Activated naive CD8-positive, alpha-beta T cell (primary cell): ENCODE results near the gene TINAGL1.
A peak's percentile ranks its signal among the peaks of the same experiment; 100 is the strongest.

Source experiments
- H3K27ac Mint-ChIP-seq: one replicate; pipeline ENCODE4 v1.8.0; 2021; ENCODE audit warnings: mixed read lengths
- H3K27me3 Mint-ChIP-seq: one replicate; pipeline ENCODE4 v1.8.0; 2021; ENCODE audit warnings: mixed read lengths
- H3K36me3 Mint-ChIP-seq: one replicate; pipeline ENCODE4 v1.8.0; 2021; ENCODE audit warnings: mixed read lengths
- H3K4me1 Mint-ChIP-seq: one replicate; pipeline ENCODE4 v1.8.0; 2021; ENCODE audit warnings: low read depth, mixed read lengths
- H3K4me3 Mint-ChIP-seq: one replicate; pipeline ENCODE4 v1.8.0; 2021; ENCODE audit warnings: mild to moderate bottlenecking, mixed read lengths
- H3K9me3 Mint-ChIP-seq: one replicate; pipeline ENCODE4 v1.8.0; 2021; ENCODE audit warnings: low read depth, mixed read lengths

The TINAGL1 gene

GRCh38 chr1:31600641-31601040 lies 24.3 kb downstream of the TINAGL1 start:
- Mint-ChIP-seq H3K4me3 (no peak overlapping the region), H3K36me3 (no peaks in the 10 kb centered on the region), H3K4me1 (peaks cover under 1% of the 10 kb centered on the region), H3K27ac (no peak overlapping the region), H3K9me3 (no peaks in the 10 kb centered on the region), H3K27me3 (peaks cover 2% of the 10 kb centered on the region)

GRCh38 chr1:31602081-31602480 lies 25.8 kb downstream of the TINAGL1 start:
- no peak overlapping the region for H3K27ac Mint-ChIP-seq
- peaks cover 8% of the 10 kb centered on the region for H3K4me1 Mint-ChIP-seq
- no peaks in the 10 kb centered on the region for H3K27me3 Mint-ChIP-seq
- no peak overlapping the region for H3K4me3 Mint-ChIP-seq
- no peaks in the 10 kb centered on the region for H3K9me3 Mint-ChIP-seq
- H3K36me3 Mint-ChIP-seq = peaks cover 2% of the 10 kb centered on the region

DNA sequence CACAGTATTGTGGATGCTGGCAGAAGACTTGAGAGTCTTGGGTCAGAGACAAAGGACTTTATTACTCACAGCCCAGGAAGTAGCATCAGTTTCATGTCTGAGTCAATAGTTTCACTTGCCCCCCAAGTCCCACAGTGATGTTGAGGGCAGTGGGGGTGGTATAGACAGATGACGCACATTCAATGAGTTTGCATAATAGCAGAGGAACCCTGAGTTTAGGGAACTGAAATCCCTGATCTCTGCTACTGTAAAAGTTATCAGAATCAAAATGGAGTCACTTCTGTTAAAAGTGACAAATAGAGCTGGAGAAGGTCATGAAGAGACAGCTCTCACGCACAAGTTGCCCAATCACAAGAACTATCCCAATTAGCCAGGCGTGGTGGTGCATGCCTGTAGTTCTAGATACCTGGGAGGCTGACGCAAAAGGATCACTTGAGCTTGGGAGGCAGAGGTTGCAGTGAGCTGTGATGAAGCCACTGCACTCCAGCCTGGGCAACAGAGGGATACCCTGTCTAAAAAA lies 29.7 kb downstream of the TINAGL1 start:
- Mint-ChIP-seq H3K27ac (peak overlapping the region; percentile 41), H3K27me3 (no peaks in the 10 kb centered on the region), H3K9me3 (no peaks in the 10 kb centered on the region), H3K4me1 (peaks cover 8% of the 10 kb centered on the region), H3K4me3 (no peak overlapping the region), H3K36me3 (peaks cover 2% of the 10 kb centered on the region)

DNA sequence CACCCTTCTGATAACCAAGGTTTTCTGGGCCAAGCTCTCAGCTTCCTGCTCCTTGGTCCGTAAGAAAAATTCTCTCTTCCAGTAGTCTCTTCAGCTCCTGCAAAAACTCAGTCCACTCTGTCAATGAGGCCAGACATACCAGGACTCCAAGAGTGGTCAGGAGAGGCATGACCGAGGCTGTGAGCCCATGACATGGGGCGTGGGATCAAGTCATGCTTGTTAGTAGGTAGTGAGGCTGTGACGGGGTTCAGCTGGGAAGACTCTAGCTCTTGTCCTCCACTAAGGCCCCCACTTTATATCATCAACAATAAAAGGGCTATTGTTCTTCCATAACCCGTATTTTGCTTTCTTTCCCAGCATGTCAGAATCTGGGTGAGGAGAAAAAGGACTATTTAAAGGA lies 31.0 kb downstream of the TINAGL1 start:
- H3K4me1 Mint-ChIP-seq = peaks cover 8% of the 10 kb centered on the region
- H3K27ac Mint-ChIP-seq = no peak overlapping the region
- peaks cover 2% of the 10 kb centered on the region for H3K36me3 Mint-ChIP-seq
- no peaks in the 10 kb centered on the region for H3K9me3 Mint-ChIP-seq
- H3K27me3 Mint-ChIP-seq = no peaks in the 10 kb centered on the region
- H3K4me3 Mint-ChIP-seq = no peak overlapping the region

- no peaks in the 10 kb centered on the region for H3K9me3 Mint-ChIP-seq
- no peak overlapping the region for H3K27ac Mint-ChIP-seq
- H3K4me3 Mint-ChIP-seq = no peak overlapping the region
- peaks cover 2% of the 10 kb centered on the region for H3K36me3 Mint-ChIP-seq
- H3K4me1 Mint-ChIP-seq = peaks cover 8% of the 10 kb centered on the region
- no peaks in the 10 kb centered on the region for H3K27me3 Mint-ChIP-seq
These were observed 33.3 kb downstream of the TINAGL1 start for GRCh38 chr1:31609514-31610118.

- H3K27ac Mint-ChIP-seq = no peak overlapping the region
- H3K4me3 Mint-ChIP-seq = no peak overlapping the region
- H3K27me3 Mint-ChIP-seq = peaks cover 19% of the 10 kb centered on the region
- H3K9me3 Mint-ChIP-seq = no peaks in the 10 kb centered on the region
- H3K4me1 Mint-ChIP-seq = peaks cover 5% of the 10 kb centered on the region
- H3K36me3 Mint-ChIP-seq = peaks cover 2% of the 10 kb centered on the region
These were observed 38.2 kb downstream of the TINAGL1 start for GRCh38 chr1:31614414-31615005.

DNA sequence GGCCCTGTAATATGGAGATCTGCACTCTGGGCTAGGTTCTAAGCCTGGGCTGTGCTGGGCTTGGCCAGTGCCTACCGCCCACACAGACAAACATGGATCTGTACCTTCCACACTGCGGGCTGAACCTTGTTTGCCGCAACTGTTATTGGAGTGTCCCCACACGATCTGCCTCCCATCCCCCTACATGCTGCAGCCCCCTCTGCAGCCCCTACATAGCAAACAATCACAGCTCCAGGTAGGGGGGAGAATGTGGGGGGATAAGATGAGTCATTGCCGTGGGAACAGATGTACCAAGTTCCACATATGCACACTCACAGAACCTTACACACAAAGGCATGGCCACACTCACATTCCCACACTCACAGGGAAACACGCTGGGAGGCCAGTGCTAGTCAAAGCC lies 39.1 kb downstream of the TINAGL1 start:
- H3K9me3 Mint-ChIP-seq = no peaks in the 10 kb centered on the region
- no peak overlapping the region for H3K27ac Mint-ChIP-seq
- peaks cover 5% of the 10 kb centered on the region for H3K4me1 Mint-ChIP-seq
- H3K27me3 Mint-ChIP-seq = peaks cover 19% of the 10 kb centered on the region
- peaks cover 2% of the 10 kb centered on the region for H3K36me3 Mint-ChIP-seq
- H3K4me3 Mint-ChIP-seq = no peak overlapping the region

DNA sequence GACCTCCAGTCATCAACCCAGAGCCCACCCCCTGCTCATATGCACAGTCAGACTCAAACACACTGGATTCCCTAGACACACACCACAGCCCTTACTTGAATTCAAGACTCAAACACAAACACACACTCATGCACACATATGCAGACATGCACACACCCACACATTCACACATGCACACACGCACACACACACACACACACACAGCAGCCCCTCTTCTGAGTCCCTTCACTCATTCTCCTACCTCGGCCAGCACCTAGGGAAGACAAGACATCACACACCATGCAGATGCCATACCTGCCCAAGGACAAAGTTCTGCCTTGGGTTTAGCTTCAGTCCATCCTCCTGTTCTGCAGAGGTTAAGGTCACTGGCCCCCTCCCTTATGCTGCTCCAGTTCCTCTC lies 39.6 kb downstream of the TINAGL1 start:
- no peak overlapping the region for H3K27ac Mint-ChIP-seq
- H3K9me3 Mint-ChIP-seq = no peaks in the 10 kb centered on the region
- peaks cover 5% of the 10 kb centered on the region for H3K4me1 Mint-ChIP-seq
- peaks cover 2% of the 10 kb centered on the region for H3K36me3 Mint-ChIP-seq
- no peak overlapping the region for H3K4me3 Mint-ChIP-seq
- H3K27me3 Mint-ChIP-seq = peaks cover 19% of the 10 kb centered on the region

DNA sequence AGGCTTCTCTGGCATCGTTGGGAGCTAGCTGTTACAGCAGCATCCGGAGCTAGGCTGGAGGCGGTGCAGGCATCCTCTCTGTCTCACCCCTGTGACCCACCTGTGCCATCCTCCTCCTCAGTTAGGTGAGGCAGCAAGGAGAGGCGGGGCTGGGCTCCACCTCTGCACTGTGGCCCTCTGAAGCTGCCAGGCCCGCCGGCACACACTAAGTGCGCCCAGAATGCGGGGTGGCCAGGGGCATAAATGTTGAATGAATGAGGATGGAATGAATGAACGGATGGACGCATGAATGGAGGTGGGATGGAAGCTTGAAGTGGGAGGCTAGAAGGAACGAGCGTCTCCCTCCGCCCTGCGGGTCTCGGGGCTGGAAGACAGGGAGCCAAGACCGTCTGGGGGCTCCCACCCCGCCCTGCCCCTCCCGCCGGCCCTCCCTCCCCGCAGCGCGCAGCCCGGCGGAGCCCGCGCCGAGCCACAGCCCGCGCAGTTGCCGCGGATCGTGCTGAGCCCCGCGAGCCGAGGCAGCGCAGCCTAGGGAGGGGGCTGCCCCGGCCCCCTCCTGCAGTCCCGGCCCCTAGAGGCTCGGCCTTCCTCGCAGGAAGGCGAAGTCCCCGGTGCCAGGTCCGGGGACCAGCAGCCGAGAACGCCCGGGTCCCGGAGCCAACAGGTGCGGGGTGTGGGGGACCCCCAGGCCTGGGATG lies 41.1 kb downstream of the TINAGL1 start, which contains the start of gene HCRTR1:
TSS of gene HCRTR1 (plus strand) at position 472 of the 698 bp plus-strand sequence. CDS start 1,504 bp downstream, outside the sequence.
- peaks cover 5% of the 10 kb centered on the region for H3K4me1 Mint-ChIP-seq
- H3K4me3 Mint-ChIP-seq = peak within 1 kb of the TSS; percentile 84
- H3K27me3 Mint-ChIP-seq = peaks cover 19% of the 10 kb centered on the region
- H3K9me3 Mint-ChIP-seq = no peaks in the 10 kb centered on the region
- no peak within 1 kb of the TSS for H3K27ac Mint-ChIP-seq
- H3K36me3 Mint-ChIP-seq = peaks cover 2% of the 10 kb centered on the region

DNA sequence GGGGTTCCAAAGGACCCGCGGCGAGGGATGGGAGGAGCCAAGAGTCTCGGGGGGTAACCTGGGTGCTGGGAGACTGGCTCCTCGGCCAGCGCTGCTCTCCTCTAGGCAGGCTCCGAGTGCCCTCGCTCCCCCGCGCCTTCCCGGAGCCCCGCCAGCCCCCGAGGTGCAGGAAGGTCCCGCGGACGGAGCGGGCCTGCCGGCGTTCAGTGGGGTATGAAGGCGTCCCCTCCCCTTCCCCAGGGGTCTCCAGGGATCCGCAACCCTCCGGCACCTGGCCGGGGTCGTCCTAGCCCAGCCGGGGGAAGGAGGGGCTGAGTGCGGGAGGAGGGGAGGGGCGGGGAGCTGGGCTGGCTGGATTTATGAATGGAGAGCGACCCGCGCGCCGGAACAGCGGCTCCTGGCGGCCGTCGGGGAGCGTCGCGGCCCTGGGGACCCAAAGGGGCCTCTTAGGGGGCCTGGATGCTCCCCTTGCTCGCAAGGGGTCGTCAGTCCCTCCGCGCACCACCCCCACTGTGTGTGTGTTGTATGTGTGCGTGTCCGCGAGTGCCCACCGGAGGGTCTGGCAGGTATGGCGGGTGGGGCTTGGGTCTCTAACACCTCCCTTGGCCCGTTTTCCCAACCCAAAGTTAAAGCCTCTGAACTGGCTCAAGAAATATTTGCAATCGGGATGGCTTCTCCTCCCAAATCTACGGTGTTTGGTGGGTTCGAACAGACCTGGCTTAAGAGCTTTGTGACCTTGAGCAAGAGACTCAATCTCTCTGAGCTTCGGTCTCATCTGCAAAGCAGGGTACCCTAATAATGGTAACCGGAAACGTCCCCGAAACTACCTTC lies 41.8 kb downstream of the TINAGL1 start:
- H3K9me3 Mint-ChIP-seq = no peaks in the 10 kb centered on the region
- peak overlapping the region; percentile 49 for H3K4me3 Mint-ChIP-seq
- peaks cover 2% of the 10 kb centered on the region for H3K36me3 Mint-ChIP-seq
- H3K4me1 Mint-ChIP-seq = peaks cover 5% of the 10 kb centered on the region
- peaks cover 19% of the 10 kb centered on the region for H3K27me3 Mint-ChIP-seq
- H3K27ac Mint-ChIP-seq = no peak overlapping the region

DNA sequence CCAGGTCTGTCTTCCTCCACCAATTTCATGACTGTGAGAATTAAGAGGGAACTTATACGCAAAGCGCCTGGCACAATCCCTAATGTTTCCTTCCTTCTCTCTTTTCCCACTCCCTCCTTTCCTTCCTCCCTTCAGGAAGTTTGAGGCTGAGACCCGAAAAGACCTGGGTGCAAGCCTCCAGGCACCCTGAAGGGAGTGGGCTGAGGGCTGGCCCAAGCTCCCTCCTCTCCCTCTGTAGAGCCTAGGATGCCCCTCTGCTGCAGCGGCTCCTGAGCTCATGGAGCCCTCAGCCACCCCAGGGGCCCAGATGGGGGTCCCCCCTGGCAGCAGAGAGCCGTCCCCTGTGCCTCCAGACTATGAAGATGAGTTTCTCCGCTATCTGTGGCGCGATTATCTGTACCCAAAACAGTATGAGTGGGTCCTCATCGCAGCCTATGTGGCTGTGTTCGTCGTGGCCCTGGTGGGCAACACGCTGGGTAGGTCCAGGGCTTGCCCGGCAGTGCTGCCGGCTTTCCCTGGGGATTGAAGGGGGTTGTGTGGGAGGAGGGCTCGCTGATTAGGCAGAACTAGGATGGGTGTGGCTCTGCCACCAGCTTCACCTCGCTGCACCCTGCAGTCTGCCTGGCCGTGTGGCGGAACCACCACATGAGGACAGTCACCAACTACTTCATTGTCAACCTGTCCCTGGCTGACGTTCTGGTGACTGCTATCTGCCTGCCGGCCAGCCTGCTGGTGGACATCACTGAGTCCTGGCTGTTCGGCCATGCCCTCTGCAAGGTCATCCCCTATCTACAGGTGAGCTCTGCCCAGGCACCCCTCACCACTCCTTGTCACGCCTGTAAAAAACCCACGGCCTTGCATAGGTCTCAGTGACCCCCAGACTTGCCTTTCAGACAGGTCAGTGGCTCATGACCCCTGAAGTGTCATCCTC lies 42.9 kb downstream of the TINAGL1 start:
- peaks cover 7% of the 10 kb centered on the region for H3K36me3 Mint-ChIP-seq
- no peak overlapping the region for H3K4me3 Mint-ChIP-seq
- no peak overlapping the region for H3K27ac Mint-ChIP-seq
- H3K27me3 Mint-ChIP-seq = peaks cover 19% of the 10 kb centered on the region
- no peaks in the 10 kb centered on the region for H3K9me3 Mint-ChIP-seq
- H3K4me1 Mint-ChIP-seq = peaks cover 5% of the 10 kb centered on the region

DNA sequence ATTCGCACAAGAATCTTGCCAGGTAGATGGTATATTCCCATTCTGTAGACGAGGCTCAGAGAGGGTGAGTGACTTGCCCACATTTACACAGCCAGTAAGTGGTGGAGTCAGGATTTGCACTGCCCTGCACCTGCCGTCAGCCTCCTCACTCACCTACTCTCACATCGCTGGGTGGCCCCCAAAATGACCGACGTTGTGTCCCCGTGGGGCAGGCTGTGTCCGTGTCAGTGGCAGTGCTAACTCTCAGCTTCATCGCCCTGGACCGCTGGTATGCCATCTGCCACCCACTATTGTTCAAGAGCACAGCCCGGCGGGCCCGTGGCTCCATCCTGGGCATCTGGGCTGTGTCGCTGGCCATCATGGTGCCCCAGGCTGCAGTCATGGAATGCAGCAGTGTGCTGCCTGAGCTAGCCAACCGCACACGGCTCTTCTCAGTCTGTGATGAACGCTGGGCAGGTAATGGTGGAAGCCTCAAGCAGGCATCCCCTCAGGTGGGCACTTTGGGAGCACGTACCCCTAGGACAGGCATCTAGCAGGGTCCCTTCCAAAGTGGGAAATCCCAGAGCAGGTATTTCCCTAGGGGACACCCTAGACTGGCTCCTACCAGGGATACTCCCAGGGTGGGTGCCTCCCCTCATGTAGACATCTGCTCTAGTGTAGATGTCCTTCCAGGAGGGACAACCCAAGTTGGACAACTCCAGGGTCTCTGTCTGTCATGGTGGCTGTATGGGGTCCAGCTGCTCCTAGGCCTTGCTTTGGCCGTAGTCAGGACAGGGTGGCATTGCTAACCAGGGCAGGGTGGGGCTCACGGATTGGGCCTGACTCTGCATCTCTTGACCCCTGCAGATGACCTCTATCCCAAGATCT lies 44.5 kb downstream of the TINAGL1 start:
- Mint-ChIP-seq H3K27me3 (peaks cover 14% of the 10 kb centered on the region), H3K4me1 (peaks cover 5% of the 10 kb centered on the region), H3K36me3 (peaks cover 8% of the 10 kb centered on the region), H3K27ac (no peak overlapping the region), H3K9me3 (no peaks in the 10 kb centered on the region), H3K4me3 (no peak overlapping the region)

GRCh38 chr1:31621498-31621820 lies 45.1 kb downstream of the TINAGL1 start:
- no peak overlapping the region for H3K27ac Mint-ChIP-seq
- H3K36me3 Mint-ChIP-seq = peaks cover 8% of the 10 kb centered on the region
- H3K27me3 Mint-ChIP-seq = peaks cover 10% of the 10 kb centered on the region

More at GRCh38 chr1:31621498-31621820, 45.1 kb downstream of the TINAGL1 start:
- Mint-ChIP-seq H3K4me1 (peaks cover 5% of the 10 kb centered on the region), H3K9me3 (no peaks in the 10 kb centered on the region), H3K4me3 (no peak overlapping the region)
